HEK293T (cell line): ENCODE measurements around the gene TRIP13.

Source experiments
- ELF4 ChIP-seq: fragments of 450-650 bp; IDR thresholded peaks from 2 replicates; pipeline ENCODE4 v1.6.1; 2017; ENCODE audit warnings: antibody characterized with exemption
- FOXA1 ChIP-seq: fragments of 450-650 bp; IDR thresholded peaks from 2 replicates; pipeline ENCODE4 v1.6.1; 2016; ENCODE audit warnings: mild to moderate bottlenecking
- L3MBTL2 ChIP-seq: fragments of 450-650 bp; conservative IDR thresholded peaks from 2 replicates; pipeline ENCODE4 v1.6.1; 2016; ENCODE audit warnings: mild to moderate bottlenecking
- SUZ12 ChIP-seq: fragments of 450-650 bp; IDR thresholded peaks from 2 replicates; pipeline ENCODE4 v1.6.1; 2016; ENCODE audit warnings: mild to moderate bottlenecking
- TARDBP ChIP-seq: fragments of 450-650 bp; IDR thresholded peaks from 2 replicates; pipeline ENCODE4 v1.6.1; 2016
- TF ChIP-seq, protein P1 (sequence below): fragments of 450-650 bp; IDR thresholded peaks from 2 replicates; pipeline ENCODE4 v1.6.1; 2016

DNA sequence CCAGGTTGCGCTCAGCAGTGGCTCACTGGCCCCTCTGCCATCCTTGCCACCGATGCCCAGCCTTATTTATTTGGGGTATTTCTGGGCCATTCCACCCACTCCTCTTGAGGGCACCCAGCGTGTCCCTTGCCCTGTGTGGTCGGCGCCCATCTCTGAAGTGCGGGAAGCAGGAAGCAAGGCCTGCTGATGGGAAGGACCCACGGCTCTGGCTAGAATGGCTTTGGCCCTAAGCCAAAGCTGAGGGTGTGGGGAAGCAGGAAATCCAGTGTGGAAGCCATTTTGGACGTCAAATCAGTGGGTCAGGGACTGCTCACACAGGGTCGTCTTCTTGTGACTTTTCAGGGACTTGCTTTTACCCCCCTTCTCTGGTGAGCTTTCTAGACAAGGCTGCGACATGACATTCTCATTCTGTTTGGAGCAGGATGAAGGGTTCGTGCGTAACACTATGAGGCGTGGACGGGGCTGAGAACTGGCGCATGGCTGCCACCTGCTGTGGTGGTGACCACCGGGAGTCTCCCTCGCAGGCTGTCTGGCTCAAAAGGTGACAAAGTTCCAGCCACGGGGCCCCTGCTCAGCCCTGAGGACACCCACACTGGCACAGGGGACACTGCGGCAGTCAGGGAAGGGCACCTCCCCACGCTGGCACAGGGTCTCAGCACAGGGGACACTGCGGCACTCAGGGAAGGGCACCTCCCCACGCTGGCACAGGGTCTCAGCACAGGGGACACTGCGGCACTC is 65.2 kb downstream of the TRIP13 start:
- TF ChIP-seq FOXA1 (no peak), ELF4 (no peak), TARDBP (no peak), L3MBTL2 (no peak), SUZ12 (no peak)
- TF ChIP-seq, protein P1, sequence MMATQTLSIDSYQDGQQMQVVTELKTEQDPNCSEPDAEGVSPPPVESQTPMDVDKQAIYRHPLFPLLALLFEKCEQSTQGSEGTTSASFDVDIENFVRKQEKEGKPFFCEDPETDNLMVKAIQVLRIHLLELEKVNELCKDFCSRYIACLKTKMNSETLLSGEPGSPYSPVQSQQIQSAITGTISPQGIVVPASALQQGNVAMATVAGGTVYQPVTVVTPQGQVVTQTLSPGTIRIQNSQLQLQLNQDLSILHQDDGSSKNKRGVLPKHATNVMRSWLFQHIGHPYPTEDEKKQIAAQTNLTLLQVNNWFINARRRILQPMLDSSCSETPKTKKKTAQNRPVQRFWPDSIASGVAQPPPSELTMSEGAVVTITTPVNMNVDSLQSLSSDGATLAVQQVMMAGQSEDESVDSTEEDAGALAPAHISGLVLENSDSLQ = no peak
